ENCODE data around the gene BCAR3. TPM values are rescaled to one million over a fixed set of nuclear protein-coding genes. Genes with fewer than 3 reads are reported as not detected.

Gene BCAR3
- polyA plus RNA-seq, 4 donors = 22.5 to 28.9 (median 25.2) TPM

- no peak for DNase-seq (ENCODE audit: low read depth in 4 of 4, low spot score in 2 of 4)
Observed at GRCh38 chr1:93519199-93519829, 162.3 kb downstream of the BCAR3 start.

DNA sequence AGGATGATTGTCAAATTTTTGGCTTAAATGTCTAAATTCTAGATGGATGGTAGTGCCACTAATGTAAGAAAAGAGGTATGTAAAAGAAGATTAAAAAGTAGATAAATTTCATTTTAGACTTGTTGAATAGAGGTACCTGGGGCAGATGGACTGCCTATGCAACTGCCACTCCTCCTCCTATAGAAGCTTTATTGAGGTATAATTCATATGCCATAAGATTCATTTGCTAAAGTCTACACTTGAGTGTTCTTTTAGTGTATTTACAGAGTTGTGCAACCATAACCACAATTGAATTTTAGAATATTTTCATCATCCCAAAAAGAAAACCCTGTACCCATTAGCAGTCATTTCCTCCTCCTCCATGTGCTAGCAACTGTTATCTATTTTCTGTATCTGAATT is 163.1 kb downstream of the BCAR3 start:
- DNase-seq (ENCODE audit: low read depth in 4 of 4, low spot score in 2 of 4) = no peak

GRCh38 chr1:93516164-93516563 is 165.5 kb downstream of the BCAR3 start:
- DNase-seq (ENCODE audit: low read depth in 4 of 4, low spot score in 2 of 4) = no peak

Other genes starting within 250 kb of the BCAR3 start
- 100 to 1,000 TPM in 3 of 4 donors, 10 to 100 TPM in 1; 88.8 to 135 (median 112) TPM for gene FNBP1L, start 233.7 kb downstream of the BCAR3 start, polyA plus RNA-seq (ENCODE audit: insufficient read length in 4 of 4)
- 10 to 100 TPM; 58.7 to 87.8 (median 70.4) TPM for gene DNTTIP2, start 197.4 kb upstream of the BCAR3 start, polyA plus RNA-seq (ENCODE audit: insufficient read length in 4 of 4)
- gene GCLM, start 227.6 kb upstream of the BCAR3 start, polyA plus RNA-seq (ENCODE audit: insufficient read length in 4 of 4) = 10 to 100 TPM in 3 of 4 donors, 1 to 10 TPM in 1; 9.3 to 13.8 (median 11.1) TPM